Stimulated activated CD8-positive, alpha-beta memory T cell treated with anti-CD3 and anti-CD28 coated beads, Interleukin-15, amount 100 ng/mL, for 24 hours (primary cell): ENCODE results near the gene VPS35L.
"Not testable (repeated sequence)": the region's sequence is repeated elsewhere in the genome, so short reads cannot be mapped to it uniquely, and the experiment has no call there.

Experiments
- DNase-seq: peaks from one replicate; pipeline ENCODE4 v3.0.0-alpha.2; 2020; ENCODE audit warnings: low read depth

Gene VPS35L

GRCh38 chr16:19655242-19655777, 99.8 kb downstream of the VPS35L start:
- no peak for DNase-seq

GRCh38 chr16:19657831-19658230, 102.3 kb downstream of the VPS35L start:
- DNase-seq, result no peak

- no peak for DNase-seq
Observed at GRCh38 chr16:19659554-19659953, 104.1 kb downstream of the VPS35L start.

- no peak for DNase-seq
Observed at GRCh38 chr16:19660432-19660831, 104.9 kb downstream of the VPS35L start.

GRCh38 chr16:19662351-19662750, 106.8 kb downstream of the VPS35L start:
- no peak for DNase-seq

- no peak for DNase-seq
Observed at GRCh38 chr16:19664166-19664565, 108.7 kb downstream of the VPS35L start.

- DNase-seq, result not testable (repeated sequence)
Observed at GRCh38 chr16:19665313-19665712, 109.8 kb downstream of the VPS35L start.

- no peak for DNase-seq
Observed at GRCh38 chr16:19666477-19666876, 111.0 kb downstream of the VPS35L start.

- DNase-seq, result no peak
Observed at GRCh38 chr16:19672378-19672777, 116.9 kb downstream of the VPS35L start.

- DNase-seq, result no peak
Observed at GRCh38 chr16:19674485-19674884, 119.0 kb downstream of the VPS35L start.

GRCh38 chr16:19677402-19677801, 121.9 kb downstream of the VPS35L start:
- DNase-seq, result no peak

GRCh38 chr16:19678804-19679203, 123.3 kb downstream of the VPS35L start:
- DNase-seq, result no peak

GRCh38 chr16:19679281-19679680, 123.8 kb downstream of the VPS35L start:
- not testable (repeated sequence) for DNase-seq

- DNase-seq, result no peak
Observed at GRCh38 chr16:19680881-19681340, 125.4 kb downstream of the VPS35L start.

GRCh38 chr16:19681637-19682036, 126.1 kb downstream of the VPS35L start:
- no peak for DNase-seq

GRCh38 chr16:19683453-19684236, 128.1 kb downstream of the VPS35L start:
- no peak for DNase-seq

- no peak for DNase-seq
Observed at GRCh38 chr16:19685176-19685575, 129.7 kb downstream of the VPS35L start.

GRCh38 chr16:19687279-19687678, 131.8 kb downstream of the VPS35L start:
- no peak for DNase-seq

- DNase-seq, result no peak
Observed at GRCh38 chr16:19688396-19689024, 133.0 kb downstream of the VPS35L start.

GRCh38 chr16:19689342-19689741, 133.8 kb downstream of the VPS35L start:
- DNase-seq, result no peak

GRCh38 chr16:19690196-19690595, 134.7 kb downstream of the VPS35L start:
- no peak for DNase-seq

GRCh38 chr16:19691161-19691711, 135.7 kb downstream of the VPS35L start:
- DNase-seq, result no peak

- no peak for DNase-seq
Observed at GRCh38 chr16:19694989-19695388, 139.5 kb downstream of the VPS35L start.
